Measurements from ENCODE around the gene ACTBL2.

ACTBL2 gene

DNA sequence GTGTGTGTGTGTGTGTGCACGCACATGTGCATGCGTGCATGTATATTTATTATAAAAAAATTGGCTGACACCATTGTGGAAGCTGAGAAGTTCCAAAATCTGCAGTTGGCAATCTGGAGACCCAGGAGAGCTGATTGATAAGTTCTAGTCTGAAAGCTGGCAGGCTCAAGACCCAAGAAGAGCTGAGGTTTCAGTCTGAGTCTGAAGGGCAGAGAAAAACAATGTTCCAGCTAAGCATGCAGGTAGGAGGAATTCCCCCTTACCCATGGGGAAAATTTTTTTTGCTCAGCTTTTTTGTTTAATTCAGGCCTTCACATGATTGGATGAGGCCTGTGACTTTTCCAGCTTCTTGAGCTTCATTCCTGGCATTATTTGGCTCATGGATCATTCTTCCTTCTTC is 31.2 kb upstream of the ACTBL2 start:
- ChIA-PET CTCF (no interaction called here), POLR2A (no interaction called here)
- no peak for TF ChIP-seq HDGF (IDR thresholded peaks at IDR 0.05; ENCODE audit: borderline replicate concordance)
- TF ChIP-seq ARNT (IDR thresholded peaks at IDR 0.05) = no peak
- no peak for TF ChIP-seq SUZ12 (IDR thresholded peaks at IDR 0.05)
- no peak for TF ChIP-seq FOXM1 (IDR thresholded peaks at IDR 0.05; ENCODE audit: borderline replicate concordance)
- no peak for TF ChIP-seq SP1 (IDR thresholded peaks at IDR 0.05)
- TF ChIP-seq CTBP1 (IDR thresholded peaks at IDR 0.05; ENCODE audit: borderline replicate concordance) = no peak
- no peak for DNase-seq (ENCODE audit: extremely low spot score)

DNA sequence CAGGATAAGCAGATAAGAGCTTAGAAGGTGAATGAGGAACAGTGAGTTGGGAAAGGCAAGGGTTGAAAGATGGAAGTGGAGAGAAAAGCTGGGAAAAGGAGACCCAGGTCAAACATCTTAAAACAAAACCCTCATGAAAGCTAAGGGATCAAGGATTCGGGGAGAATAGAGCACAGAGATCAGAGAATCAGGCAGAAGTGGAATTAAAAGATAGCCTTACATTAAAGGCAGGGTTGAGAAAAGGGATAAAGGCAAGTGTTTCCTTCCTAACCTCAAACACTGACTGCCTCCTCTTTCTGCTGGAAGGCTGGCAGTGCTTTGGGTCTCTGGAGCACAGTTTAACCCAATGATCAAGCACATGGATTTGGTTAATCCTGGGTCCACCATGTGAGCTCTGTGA is 28.7 kb upstream of the ACTBL2 start:
- POLR2A ChIA-PET = no interaction called here
- CTCF ChIA-PET = interaction anchor here (0.6 kb wide), 1 partner anchor 138 kb away, joined by 3 read pairs; no protein-coding TSS in a partner anchor
- TF ChIP-seq FOXK2 (IDR thresholded peaks at IDR 0.05) (no peak), BHLHE40 (IDR thresholded peaks at IDR 0.05; ENCODE audit: borderline replicate concordance) (no peak), ARNT (IDR thresholded peaks at IDR 0.05) (no peak), SUZ12 (IDR thresholded peaks at IDR 0.05) (no peak), LEF1 (IDR thresholded peaks at IDR 0.05; ENCODE audit: borderline replicate concordance) (no peak), TARDBP (IDR thresholded peaks at IDR 0.05) (no peak), NFRKB (IDR thresholded peaks at IDR 0.05) (no peak), ELF4 (IDR thresholded peaks at IDR 0.05) (no peak), HDGF (IDR thresholded peaks at IDR 0.05; ENCODE audit: borderline replicate concordance) (no peak), FOXM1 (IDR thresholded peaks at IDR 0.05; ENCODE audit: borderline replicate concordance) (no peak), L3MBTL2 (conservative IDR thresholded peaks at IDR 0.05) (no peak), FOXA1 (IDR thresholded peaks at IDR 0.05) (no peak), SP1 (IDR thresholded peaks at IDR 0.05) (no peak), ZNF384 (IDR thresholded peaks at IDR 0.05) (no peak), CTBP1 (IDR thresholded peaks at IDR 0.05; ENCODE audit: borderline replicate concordance) (no peak)
- TF ChIP-seq, protein P1, sequence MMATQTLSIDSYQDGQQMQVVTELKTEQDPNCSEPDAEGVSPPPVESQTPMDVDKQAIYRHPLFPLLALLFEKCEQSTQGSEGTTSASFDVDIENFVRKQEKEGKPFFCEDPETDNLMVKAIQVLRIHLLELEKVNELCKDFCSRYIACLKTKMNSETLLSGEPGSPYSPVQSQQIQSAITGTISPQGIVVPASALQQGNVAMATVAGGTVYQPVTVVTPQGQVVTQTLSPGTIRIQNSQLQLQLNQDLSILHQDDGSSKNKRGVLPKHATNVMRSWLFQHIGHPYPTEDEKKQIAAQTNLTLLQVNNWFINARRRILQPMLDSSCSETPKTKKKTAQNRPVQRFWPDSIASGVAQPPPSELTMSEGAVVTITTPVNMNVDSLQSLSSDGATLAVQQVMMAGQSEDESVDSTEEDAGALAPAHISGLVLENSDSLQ (IDR thresholded peaks at IDR 0.05) = no peak
- DNase-seq (ENCODE audit: extremely low spot score) = no peak

DNA sequence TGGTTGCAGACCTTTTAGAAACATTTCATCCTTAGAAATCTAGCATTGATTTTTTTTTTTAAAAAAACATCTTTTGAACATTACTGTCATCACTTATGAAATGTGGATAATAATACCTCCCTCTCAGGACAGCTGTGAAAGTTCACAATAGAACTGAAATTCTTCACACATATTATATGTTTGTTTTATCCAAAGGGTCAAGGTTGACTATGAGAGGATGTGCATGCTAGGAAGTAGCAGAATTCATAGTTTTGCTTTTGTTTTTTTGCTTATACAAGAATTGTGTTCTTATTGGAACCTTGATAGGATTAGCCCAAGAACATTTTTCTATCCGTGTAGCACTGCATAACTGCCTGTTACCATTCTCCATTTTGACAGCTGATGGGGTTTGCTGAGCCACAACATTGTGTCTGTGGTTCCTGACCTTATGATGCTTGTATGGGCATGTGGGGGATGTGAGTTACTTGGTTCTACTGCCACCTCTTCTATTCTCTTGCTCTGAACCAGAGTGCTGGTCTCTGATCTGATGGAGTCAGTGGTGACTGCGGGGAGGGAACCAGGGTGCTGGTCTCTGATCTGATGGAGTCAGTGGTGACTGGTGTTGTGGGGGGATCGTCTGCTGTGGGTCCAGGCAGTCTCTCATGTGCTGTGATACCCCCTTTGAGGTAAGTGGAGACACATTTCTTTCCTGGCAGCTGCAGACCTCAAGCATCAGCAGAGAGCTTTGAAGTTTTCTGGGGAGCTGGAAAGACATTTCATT is 27.1 kb upstream of the ACTBL2 start:
- TF ChIP-seq ARNT (IDR thresholded peaks at IDR 0.05) = no peak
- TF ChIP-seq HDGF (IDR thresholded peaks at IDR 0.05; ENCODE audit: borderline replicate concordance) = no peak
- TF ChIP-seq ZNF384 (IDR thresholded peaks at IDR 0.05) = no peak
- no peak for TF ChIP-seq CTBP1 (IDR thresholded peaks at IDR 0.05; ENCODE audit: borderline replicate concordance)
- no peak for TF ChIP-seq SUZ12 (IDR thresholded peaks at IDR 0.05)
- TF ChIP-seq BHLHE40 (IDR thresholded peaks at IDR 0.05; ENCODE audit: borderline replicate concordance) = no peak
- TF ChIP-seq FOXM1 (IDR thresholded peaks at IDR 0.05; ENCODE audit: borderline replicate concordance) = no peak
- no peak for TF ChIP-seq FOXA1 (IDR thresholded peaks at IDR 0.05)
- TF ChIP-seq FOXK2 (IDR thresholded peaks at IDR 0.05) = no peak
- TF ChIP-seq L3MBTL2 (conservative IDR thresholded peaks at IDR 0.05) = no peak
- TF ChIP-seq LEF1 (IDR thresholded peaks at IDR 0.05; ENCODE audit: borderline replicate concordance) = no peak
- ChIA-PET CTCF (no interaction called here), POLR2A (no interaction called here)
- no peak for DNase-seq (ENCODE audit: extremely low spot score)

GRCh38 chr5:57508211-57508610 is 25.6 kb upstream of the ACTBL2 start:
- POLR2A ChIA-PET = no interaction called here
- CTCF ChIA-PET = interaction anchor here (1.1 kb wide), 1 partner anchor 9 kb away, joined by 3 read pairs; no protein-coding TSS in a partner anchor
- no peak for DNase-seq (ENCODE audit: extremely low spot score)
- TF ChIP-seq L3MBTL2 (conservative IDR thresholded peaks at IDR 0.05) (no peak), ELF4 (IDR thresholded peaks at IDR 0.05) (no peak), ZNF384 (IDR thresholded peaks at IDR 0.05) (no peak), NFRKB (IDR thresholded peaks at IDR 0.05) (no peak), LEF1 (IDR thresholded peaks at IDR 0.05; ENCODE audit: borderline replicate concordance) (no peak), TARDBP (IDR thresholded peaks at IDR 0.05) (no peak), ARNT (IDR thresholded peaks at IDR 0.05) (no peak), SP1 (IDR thresholded peaks at IDR 0.05) (no peak), FOXA1 (IDR thresholded peaks at IDR 0.05) (no peak)
- TF ChIP-seq, protein P1 (IDR thresholded peaks at IDR 0.05) = no peak

DNA sequence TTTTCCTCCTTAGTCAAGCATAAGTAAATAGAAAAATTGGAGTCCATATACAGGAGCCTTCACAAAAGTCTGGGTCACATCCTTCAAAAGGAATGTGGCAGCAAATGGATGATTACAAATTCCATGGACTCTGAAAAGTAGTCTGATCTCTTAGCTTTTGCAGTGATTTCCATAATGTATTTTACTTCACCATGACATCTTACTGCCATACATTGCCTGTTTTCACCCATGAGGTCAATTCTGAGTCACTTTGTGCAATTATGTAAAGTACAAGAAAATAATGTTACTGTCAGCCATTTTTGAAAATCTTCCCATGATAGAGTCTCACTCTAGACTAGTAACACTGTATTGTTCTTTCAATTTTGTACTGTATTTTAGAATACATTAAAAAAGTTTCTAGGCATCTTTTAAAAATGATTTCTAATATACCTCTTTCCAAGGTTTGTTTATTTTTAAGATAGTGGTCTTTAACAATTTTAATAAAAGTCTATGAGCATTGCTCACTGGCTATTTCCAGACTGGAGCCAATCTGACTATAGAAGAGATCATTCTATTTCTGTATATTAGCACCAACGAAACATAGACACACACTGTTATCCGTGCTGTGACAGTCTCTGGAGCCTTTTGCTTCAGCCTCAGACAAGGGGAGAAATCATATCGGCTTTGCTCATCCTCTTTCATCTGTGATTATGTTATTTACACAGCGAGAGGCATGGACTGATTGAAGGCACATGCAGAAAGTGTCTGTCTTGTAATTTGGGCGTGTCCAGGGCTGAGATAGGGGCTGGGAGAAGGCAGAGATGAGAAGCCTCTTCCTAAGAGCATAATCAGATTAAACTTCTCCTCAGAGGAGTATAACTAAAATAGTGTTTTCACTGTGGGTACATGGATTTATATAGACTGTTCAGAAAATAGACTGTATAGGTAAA is 22.9 kb upstream of the ACTBL2 start:
- DNase-seq (ENCODE audit: extremely low spot score) = no peak
- TF ChIP-seq BHLHE40 (IDR thresholded peaks at IDR 0.05; ENCODE audit: borderline replicate concordance) (no peak), FOXA1 (IDR thresholded peaks at IDR 0.05) (no peak)
- TF ChIP-seq, protein P1 (IDR thresholded peaks at IDR 0.05) = no peak
- ChIA-PET POLR2A (no interaction called here), CTCF (no interaction called here)

DNA sequence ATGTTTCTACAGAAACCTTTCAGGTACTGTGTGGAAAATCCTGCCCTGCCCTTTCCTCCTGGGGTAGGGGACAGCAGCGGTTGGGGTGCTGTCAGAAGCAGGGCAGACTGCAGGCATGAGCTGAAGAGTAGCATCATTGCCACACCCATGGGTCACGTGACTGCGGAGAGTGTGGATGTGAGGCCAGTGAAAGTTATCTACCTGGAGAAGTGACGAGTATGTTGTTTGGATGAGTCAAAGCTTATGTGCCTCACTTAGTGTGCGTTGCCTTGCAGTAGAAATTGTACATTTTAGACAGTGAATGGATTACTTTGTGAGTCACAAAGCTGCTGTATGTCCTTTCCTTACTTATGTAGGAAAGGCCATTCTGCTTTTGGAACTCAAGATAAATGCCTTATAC is 21.7 kb upstream of the ACTBL2 start:
- no peak for DNase-seq (ENCODE audit: extremely low spot score)
- CTCF ChIA-PET = no interaction called here
- POLR2A ChIA-PET = interaction anchor here (0.7 kb wide), 1 partner anchor 62 kb away, joined by 3 read pairs; no protein-coding TSS in a partner anchor
- TF ChIP-seq, protein P1 (IDR thresholded peaks at IDR 0.05) = no peak
- TF ChIP-seq SP1 (IDR thresholded peaks at IDR 0.05) (no peak), LEF1 (IDR thresholded peaks at IDR 0.05; ENCODE audit: borderline replicate concordance) (no peak), BHLHE40 (IDR thresholded peaks at IDR 0.05; ENCODE audit: borderline replicate concordance) (no peak), HDGF (IDR thresholded peaks at IDR 0.05; ENCODE audit: borderline replicate concordance) (no peak), NFRKB (IDR thresholded peaks at IDR 0.05) (no peak), FOXM1 (IDR thresholded peaks at IDR 0.05; ENCODE audit: borderline replicate concordance) (no peak), FOXK2 (IDR thresholded peaks at IDR 0.05) (no peak), CTBP1 (IDR thresholded peaks at IDR 0.05; ENCODE audit: borderline replicate concordance) (no peak), TARDBP (IDR thresholded peaks at IDR 0.05) (no peak), L3MBTL2 (conservative IDR thresholded peaks at IDR 0.05) (no peak), SUZ12 (IDR thresholded peaks at IDR 0.05) (no peak), FOXA1 (IDR thresholded peaks at IDR 0.05) (no peak), ARNT (IDR thresholded peaks at IDR 0.05) (no peak), ELF4 (IDR thresholded peaks at IDR 0.05) (no peak), ZNF384 (IDR thresholded peaks at IDR 0.05) (no peak)
